Hepatocyte (in vitro differentiated cells): ENCODE results near the gene GTF2F2. TPM values are rescaled to one million over a fixed set of nuclear protein-coding genes. Genes with fewer than 3 reads are reported as not detected.

Experiments used
- DNase-seq: peaks from one replicate; pipeline ENCODE4 v3.0.0-alpha.2; 2016; ENCODE audit warnings: low spot score
- H2AFZ ChIP-seq: fragments of 200-600 bp; sonication (generic); 2 replicates; pipeline ENCODE4 v1.6.0; 2016; ENCODE audit warnings: antibody characterized with exemption, mild to moderate bottlenecking
- H3K27ac ChIP-seq: fragments of 200-600 bp; sonication (generic); 2 replicates; pipeline ENCODE4 v1.5.1; 2016; ENCODE audit warnings: mild to moderate bottlenecking
- H3K27me3 ChIP-seq: fragments of 200-600 bp; sonication (generic); 2 replicates; pipeline ENCODE4 v1.6.1; 2016
- H3K36me3 ChIP-seq: fragments of 200-600 bp; sonication (generic); replicated peaks from 2 replicates; pipeline ENCODE4 v1.5.1; 2016; ENCODE audit warnings: low read depth; ENCODE audit not compliant: insufficient read depth
- H3K4me1 ChIP-seq: fragments of 200-600 bp; sonication (generic); 2 replicates; pipeline ENCODE4 v1.5.1; 2016; ENCODE audit warnings: mild to moderate bottlenecking, moderate library complexity; ENCODE audit not compliant: insufficient read depth
- H3K4me2 ChIP-seq: fragments of 200-600 bp; sonication (generic); 2 replicates; pipeline ENCODE4 v1.6.0; 2016
- H3K4me3 ChIP-seq: fragments of 200-600 bp; sonication (generic); 2 replicates; pipeline ENCODE4 v1.5.1; 2016; ENCODE audit warnings: mild to moderate bottlenecking
- H3K79me2 ChIP-seq: fragments of 200-600 bp; sonication (generic); 2 replicates; pipeline ENCODE4 v1.6.0; 2017; ENCODE audit warnings: mild to moderate bottlenecking
- H3K9me2 ChIP-seq: fragments of 200-600 bp; sonication (generic); replicated peaks from 2 replicates; pipeline ENCODE4 v1.6.0; 2017; ENCODE audit warnings: mild to moderate bottlenecking; ENCODE audit not compliant: insufficient read depth
- H3K9me3 ChIP-seq: fragments of 200-600 bp; sonication (generic); 2 replicates; pipeline ENCODE4 v1.5.1; 2016; ENCODE audit warnings: low read depth, mild to moderate bottlenecking
- H4K20me1 ChIP-seq: fragments of 200-600 bp; sonication (generic); 2 replicates; pipeline ENCODE4 v1.6.0; 2016; ENCODE audit warnings: mild to moderate bottlenecking; ENCODE audit not compliant: insufficient read depth, poor library complexity, severe bottlenecking
- EZH2 ChIP-seq: fragments of 200-600 bp; sonication (generic); IDR thresholded peaks from 2 replicates; pipeline ENCODE4 v1.6.1; 2016; ENCODE audit warnings: antibody characterized with exemption, mild to moderate bottlenecking, borderline replicate concordance
- EZH2phosphoT487 ChIP-seq: fragments of 200-600 bp; sonication (generic); IDR thresholded peaks from one replicate; pipeline ENCODE4 v1.6.1; 2018; ENCODE audit warnings: antibody characterized with exemption, mild to moderate bottlenecking, low read depth, moderate library complexity; ENCODE audit not compliant: unreplicated experiment, severe bottlenecking
- WGBS: methylation state at CpG from one replicate; pipeline ENCODE4 v1.1.6; 2016; ENCODE audit warnings: low lambda C conversion rate; ENCODE audit errors: missing lambda C conversion rate; 5-methylcytosine and 5-hydroxymethylcytosine counted together
- polyA plus RNA-seq: library from polyadenylated mRNA; unstranded; fragments of >200 nt; fragmentation: Nextera tagmentation; extraction: Ambion mirVana; gene quantifications from 2 replicates; pipeline ENCODE4 v1.2.1, GENCODE V29; 2016
- total RNA-seq: library from RNA; depleted of rRNA; stranded (reverse); fragments of >200 nt; gene quantifications from 2 replicates; pipeline ENCODE4 v1.2.3, GENCODE V29; 2014
- TF ChIP-seq, protein P1 (sequence below): fragments of 200-600 bp; sonication (generic); IDR thresholded peaks from 2 replicates; pipeline ENCODE4 v1.5.1; 2016; ENCODE audit warnings: antibody characterized with exemption, mild to moderate bottlenecking; ENCODE audit not compliant: poor library complexity

GTF2F2 gene
- total and polyA plus RNA-seq, 2 experiments from 2014 or later, result 25.7 to 26.7 TPM

GRCh38 chr13:45269204-45269603, 148.9 kb downstream of the GTF2F2 start:
- H3K4me2 ChIP-seq, result no peak overlapping the region
- DNase-seq, result no peak
- H3K9me3 ChIP-seq, result no peaks in the 10 kb centered on the region
- no peaks in the 10 kb centered on the region for H3K36me3 ChIP-seq
- no peak for TF ChIP-seq EZH2phosphoT487
- TF ChIP-seq, protein P1, sequence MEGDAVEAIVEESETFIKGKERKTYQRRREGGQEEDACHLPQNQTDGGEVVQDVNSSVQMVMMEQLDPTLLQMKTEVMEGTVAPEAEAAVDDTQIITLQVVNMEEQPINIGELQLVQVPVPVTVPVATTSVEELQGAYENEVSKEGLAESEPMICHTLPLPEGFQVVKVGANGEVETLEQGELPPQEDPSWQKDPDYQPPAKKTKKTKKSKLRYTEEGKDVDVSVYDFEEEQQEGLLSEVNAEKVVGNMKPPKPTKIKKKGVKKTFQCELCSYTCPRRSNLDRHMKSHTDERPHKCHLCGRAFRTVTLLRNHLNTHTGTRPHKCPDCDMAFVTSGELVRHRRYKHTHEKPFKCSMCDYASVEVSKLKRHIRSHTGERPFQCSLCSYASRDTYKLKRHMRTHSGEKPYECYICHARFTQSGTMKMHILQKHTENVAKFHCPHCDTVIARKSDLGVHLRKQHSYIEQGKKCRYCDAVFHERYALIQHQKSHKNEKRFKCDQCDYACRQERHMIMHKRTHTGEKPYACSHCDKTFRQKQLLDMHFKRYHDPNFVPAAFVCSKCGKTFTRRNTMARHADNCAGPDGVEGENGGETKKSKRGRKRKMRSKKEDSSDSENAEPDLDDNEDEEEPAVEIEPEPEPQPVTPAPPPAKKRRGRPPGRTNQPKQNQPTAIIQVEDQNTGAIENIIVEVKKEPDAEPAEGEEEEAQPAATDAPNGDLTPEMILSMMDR, result no peak
- no peak for TF ChIP-seq EZH2
- no peaks in the 10 kb centered on the region for H3K9me2 ChIP-seq
- 98% methylated on average over 2 of the region's 2 CpGs for WGBS
- no peak overlapping the region for H3K4me3 ChIP-seq
- H3K27me3 ChIP-seq, result no peaks in the 10 kb centered on the region
- no peak overlapping the region for H3K27ac ChIP-seq
- no peaks in the 10 kb centered on the region for H3K4me1 ChIP-seq
- no peaks in the 10 kb centered on the region for H4K20me1 ChIP-seq
- H2AFZ ChIP-seq, result no peak overlapping the region
- no peaks in the 10 kb centered on the region for H3K79me2 ChIP-seq

- DNase-seq, result no peak
- Histone ChIP-seq H3K9me3 (no peaks in the 10 kb centered on the region), H3K79me2 (no peaks in the 10 kb centered on the region), H3K27ac (no peak overlapping the region), H3K4me3 (no peak overlapping the region), H3K4me2 (no peak overlapping the region), H3K36me3 (no peaks in the 10 kb centered on the region), H3K4me1 (no peaks in the 10 kb centered on the region), H3K27me3 (no peaks in the 10 kb centered on the region), H2AFZ (no peak overlapping the region), H4K20me1 (no peaks in the 10 kb centered on the region), H3K9me2 (no peaks in the 10 kb centered on the region)
- TF ChIP-seq, protein P1, result no peak
- TF ChIP-seq EZH2 (no peak), EZH2phosphoT487 (no peak)
- WGBS, result 96% methylated on average over 3 of the region's 3 CpGs
Measured at GRCh38 chr13:45276913-45277312, 156.6 kb downstream of the GTF2F2 start.

DNA sequence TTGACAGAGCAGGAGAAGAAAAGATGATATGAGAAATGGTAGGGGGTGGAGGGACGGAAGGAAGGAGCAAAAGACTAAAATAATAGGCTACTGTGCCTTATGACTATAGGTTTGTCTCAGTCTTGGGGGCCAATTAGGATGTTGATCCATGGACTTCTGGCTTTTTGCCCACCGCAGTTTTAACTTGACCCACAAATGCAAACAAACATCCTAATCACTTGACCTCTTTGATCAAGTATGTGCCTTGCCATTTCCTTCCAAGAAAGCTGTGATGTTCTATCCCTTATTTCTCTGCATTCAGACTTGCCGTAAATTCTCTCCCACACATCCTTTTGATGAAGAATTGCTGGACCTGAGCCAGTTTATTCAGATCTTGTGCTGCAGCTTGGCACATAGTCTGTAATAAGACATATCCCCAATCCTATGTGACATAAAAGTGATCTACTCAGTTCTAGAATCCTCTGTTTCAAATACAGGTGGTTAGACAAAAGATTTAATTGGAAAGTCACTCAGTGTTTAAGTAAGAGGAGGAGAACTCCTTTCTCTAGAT, 157.9 kb downstream of the GTF2F2 start:
- H4K20me1 ChIP-seq, result no peaks in the 10 kb centered on the region
- H2AFZ ChIP-seq, result no peak overlapping the region
- H3K36me3 ChIP-seq, result no peaks in the 10 kb centered on the region
- no peak overlapping the region for H3K27ac ChIP-seq
- no peak overlapping the region for H3K4me2 ChIP-seq
- no peaks in the 10 kb centered on the region for H3K27me3 ChIP-seq
- WGBS, result 92% methylated on average over 3 of the region's 3 CpGs
- no peaks in the 10 kb centered on the region for H3K4me1 ChIP-seq
- no peak for DNase-seq
- no peak for TF ChIP-seq EZH2
- TF ChIP-seq, protein P1, result no peak
- H3K79me2 ChIP-seq, result no peaks in the 10 kb centered on the region
- H3K9me3 ChIP-seq, result no peaks in the 10 kb centered on the region
- H3K4me3 ChIP-seq, result no peak overlapping the region
- no peaks in the 10 kb centered on the region for H3K9me2 ChIP-seq

- 89% methylated on average over 7 of the region's 7 CpGs for WGBS
- H2AFZ ChIP-seq, result no peak overlapping the region
Measured at GRCh38 chr13:45280011-45280410, 159.7 kb downstream of the GTF2F2 start.

More at GRCh38 chr13:45280011-45280410, 159.7 kb downstream of the GTF2F2 start:
- no peak for TF ChIP-seq EZH2
- TF ChIP-seq EZH2phosphoT487, result no peak
- TF ChIP-seq, protein P1, result no peak
- Histone ChIP-seq H3K36me3 (no peaks in the 10 kb centered on the region), H3K4me3 (no peak overlapping the region), H3K4me1 (no peaks in the 10 kb centered on the region), H4K20me1 (no peaks in the 10 kb centered on the region), H3K4me2 (no peak overlapping the region), H3K27me3 (no peaks in the 10 kb centered on the region), H3K79me2 (no peaks in the 10 kb centered on the region), H3K9me2 (no peaks in the 10 kb centered on the region), H3K9me3 (no peaks in the 10 kb centered on the region), H3K27ac (no peak overlapping the region)
- no peak for DNase-seq
